GM18520 (cell line): ENCODE measurements around the gene LYRM1.

ENCODE experiments used
- ATAC-seq: cut with Tn5 transposase; IDR thresholded peaks from one replicate; pipeline ENCODE4 v1.9.1; 2021; ENCODE audit not compliant: unreplicated experiment

Gene LYRM1

GRCh38 chr16:20871941-20872815 is 28.4 kb upstream of the LYRM1 start:
- no peak for ATAC-seq

- no peak for ATAC-seq
These were observed 27.2 kb upstream of the LYRM1 start for GRCh38 chr16:20873331-20873730.

GRCh38 chr16:20874088-20874581 is 26.4 kb upstream of the LYRM1 start:
- ATAC-seq = no peak

- no peak for ATAC-seq
These were observed 25.3 kb upstream of the LYRM1 start for GRCh38 chr16:20875355-20875650.

GRCh38 chr16:20878682-20879147 is 21.9 kb upstream of the LYRM1 start:
- ATAC-seq = no peak

- ATAC-seq = peak; percentile 34
These were observed 21.2 kb upstream of the LYRM1 start for GRCh38 chr16:20879175-20880040.

GRCh38 chr16:20880867-20881502 is 19.6 kb upstream of the LYRM1 start:
- no peak for ATAC-seq

- no peak for ATAC-seq
These were observed 19.1 kb upstream of the LYRM1 start for GRCh38 chr16:20881503-20881878.

- ATAC-seq = no peak
These were observed 16.9 kb upstream of the LYRM1 start for GRCh38 chr16:20883554-20884239.

GRCh38 chr16:20884240-20884556 is 16.4 kb upstream of the LYRM1 start:
- ATAC-seq = no peak

- no peak for ATAC-seq
These were observed 14.3 kb upstream of the LYRM1 start for GRCh38 chr16:20886320-20886719.

GRCh38 chr16:20887207-20887606 is 13.4 kb upstream of the LYRM1 start:
- ATAC-seq = no peak

- no peak for ATAC-seq
These were observed 10.8 kb upstream of the LYRM1 start for GRCh38 chr16:20889625-20890275.

- no peak for ATAC-seq
These were observed 6.2 kb upstream of the LYRM1 start for GRCh38 chr16:20894388-20894787.

GRCh38 chr16:20897253-20897897 is 3.2 kb upstream of the LYRM1 start:
- no peak for ATAC-seq

GRCh38 chr16:20897922-20898321 is 2.6 kb upstream of the LYRM1 start:
- ATAC-seq = no peak

GRCh38 chr16:20899071-20899470 is 1.5 kb upstream of the LYRM1 start:
- ATAC-seq = no peak

GRCh38 chr16:20899477-20900298 is 883 bp upstream of the LYRM1 start:
- ATAC-seq = no peak

GRCh38 chr16:20901068-20901435 is 481 bp downstream of the LYRM1 start:
- no peak for ATAC-seq
